Lower leg skin (tissue), 4 donors: ENCODE results near the gene SHROOM3. TPM values are rescaled to one million over a fixed set of nuclear protein-coding genes. Genes with fewer than 3 reads are reported as not detected.

Experiments
- DNase-seq, 2 donors: peaks; one replicate each; pipeline ENCODE4 v3.0.0-alpha.2; 2019; ENCODE audit warnings: low spot score in 2 of 2
- H3K4me3 ChIP-seq: fragments of 200-600 bp; sonication (generic); 2 replicates; pipeline ENCODE4 v1.5.1; 2017; ENCODE audit warnings: mild to moderate bottlenecking, low read depth; ENCODE audit not compliant: poor library complexity, severe bottlenecking
- CTCF ChIP-seq, 3 donors: fragments of 450-650 bp; IDR thresholded peaks; one replicate each; pipeline ENCODE4 v1.5.1; 2016; ENCODE audit warnings: antibody characterized with exemption in 3 of 3, mild to moderate bottlenecking in 3 of 3, moderate library complexity in 2 of 3
- POLR2A ChIP-seq, 2 donors: fragments of 450-650 bp; IDR thresholded peaks; one replicate each; pipeline ENCODE4 v1.6.1; 2016 to 2017; ENCODE audit warnings: antibody characterized with exemption in 2 of 2, mild to moderate bottlenecking in 1 of 2, moderate library complexity in 1 of 2
- WGBS, 2 donors: methylation state at CpG; one replicate each; pipeline ENCODE4 v1.1.5; 2018; 5-methylcytosine and 5-hydroxymethylcytosine counted together
- intact Hi-C: fragments of 100-400 bp; cut with DNase I; formaldehyde crosslinking; loops from one replicate; pipeline ENCODE4 v1.15.0; 2023; ENCODE audit warnings: low total_unique reads
- total RNA-seq, 4 donors: library from RNA; depleted of rRNA; stranded (reverse); fragments of >200 nt; gene quantifications; one replicate each; pipeline ENCODE4 v1.1.0, GENCODE V29; 2016

Gene SHROOM3
- total RNA-seq, 4 donors from 2014 or later: 37.7 to 88.8 (median 44.0) TPM

- 70 to 71% methylated on average over 13 of the region's 13 CpGs for WGBS, 2 donors
- H3K4me3 ChIP-seq: no peak overlapping the region
- intact Hi-C loops: no loop called here
- no peak for DNase-seq
- TF ChIP-seq POLR2A (IDR thresholded peaks at IDR 0.05) (no peak), CTCF (IDR thresholded peaks at IDR 0.05) (no peak)
Observed at GRCh38 chr4:76559236-76560071, 124.4 kb downstream of the SHROOM3 start.

- TF ChIP-seq POLR2A (IDR thresholded peaks at IDR 0.05): no peak
- TF ChIP-seq CTCF (IDR thresholded peaks at IDR 0.05): no peak
- no peak for DNase-seq
- no peak overlapping the region for H3K4me3 ChIP-seq
- WGBS, 2 donors: 38 to 50% methylated on average over 2 of the region's 2 CpGs
- intact Hi-C loops: no loop called here
Observed at GRCh38 chr4:76562161-76562560, 127.1 kb downstream of the SHROOM3 start.

GRCh38 chr4:76562836-76563453 is 127.9 kb downstream of the SHROOM3 start:
- no peak overlapping the region for H3K4me3 ChIP-seq
- no peak for TF ChIP-seq CTCF (IDR thresholded peaks at IDR 0.05)
- TF ChIP-seq POLR2A (IDR thresholded peaks at IDR 0.05): no peak
- WGBS, 2 donors: 72 to 76% methylated on average over 4 of the region's 4 CpGs
- intact Hi-C loops: no loop called here
- DNase-seq: no peak

GRCh38 chr4:76563454-76564122 is 128.6 kb downstream of the SHROOM3 start:
- WGBS, 2 donors: 87 to 90% methylated on average over 7 of the region's 7 CpGs
- intact Hi-C loops: no loop called here
- no peak for TF ChIP-seq POLR2A (IDR thresholded peaks at IDR 0.05)
- no peak for TF ChIP-seq CTCF (IDR thresholded peaks at IDR 0.05)

GRCh38 chr4:76564123-76564915 is 129.3 kb downstream of the SHROOM3 start:
- intact Hi-C loops: no loop called here
- WGBS, 2 donors: 84 to 86% methylated on average over 4 of the region's 4 CpGs
- H3K4me3 ChIP-seq: no peak overlapping the region
- no peak for DNase-seq
- no peak for TF ChIP-seq POLR2A (IDR thresholded peaks at IDR 0.05)
- no peak for TF ChIP-seq CTCF (IDR thresholded peaks at IDR 0.05)

More at GRCh38 chr4:76563454-76564122, 128.6 kb downstream of the SHROOM3 start:
- no peak for DNase-seq
- H3K4me3 ChIP-seq: no peak overlapping the region
